Small intestine (tissue), 7 donors: Measurements from ENCODE around the gene SKAP1. TPM values are rescaled to one million over a fixed set of nuclear protein-coding genes. Genes with fewer than 3 reads are reported as not detected.

Source experiments
- DNase-seq, 2 donors: peaks; one replicate each; pipeline versions ENCODE4 v3.0.0 to v3.0.0-alpha.2; 2013
- FAIRE-seq: peaks from 2 replicates; lab custom pipeline; 2012; peaks lifted over from hg19 to GRCh38; lab: Jason Lieb, UNC
- H3K27ac ChIP-seq, 3 donors: one replicate each; pipeline ENCODE4 v1.5.1; 2013; ENCODE audit warnings: low read length in 2 of 3, mild to moderate bottlenecking in 2 of 3, control low read depth in 1 of 3, inconsistent platforms in 1 of 3, low read depth in 1 of 3, moderate library complexity in 1 of 3
- H3K27me3 ChIP-seq, 3 donors: one replicate each; pipeline ENCODE4 v1.6.1; 2013; ENCODE audit warnings: low read length in 3 of 3, inconsistent platforms in 1 of 3; ENCODE audit not compliant: control insufficient read depth in 3 of 3, insufficient read depth in 3 of 3
- H3K36me3 ChIP-seq, 3 donors: one replicate each; pipeline ENCODE4 v1.6.1; 2013; ENCODE audit warnings: low read length in 3 of 3, inconsistent platforms in 1 of 3, low read depth in 1 of 3, mild to moderate bottlenecking in 1 of 3, moderate library complexity in 1 of 3; ENCODE audit not compliant: control insufficient read depth in 3 of 3, insufficient read depth in 2 of 3
- H3K4me1 ChIP-seq, 3 donors: one replicate each; pipeline ENCODE4 v1.6.1; 2013; ENCODE audit warnings: low read length in 2 of 3, inconsistent platforms in 1 of 3, low read depth in 1 of 3, mild to moderate bottlenecking in 1 of 3, moderate library complexity in 1 of 3; ENCODE audit not compliant: control insufficient read depth in 3 of 3, insufficient read depth in 2 of 3
- H3K4me3 ChIP-seq, 3 donors: one replicate each; pipeline ENCODE4 v1.5.1; 2013; ENCODE audit warnings: low read length in 3 of 3, control low read depth in 1 of 3, inconsistent platforms in 1 of 3, low read depth in 1 of 3, mild to moderate bottlenecking in 1 of 3, moderate library complexity in 1 of 3
- H3K9me3 ChIP-seq, 2 donors: one replicate each; pipeline ENCODE4 v1.6.1; 2013; ENCODE audit warnings: low read depth in 1 of 2, low read length in 1 of 2; ENCODE audit not compliant: control insufficient read depth in 2 of 2, insufficient read depth in 1 of 2
- WGBS, 3 donors: extraction: QIAGEN DNeasy Blood & Tissue Kit; methylation state at CpG; one replicate each; pipeline ENCODE4 v1.1.7; 2013; 5-methylcytosine and 5-hydroxymethylcytosine counted together
- polyA plus RNA-seq, 4 donors: library from polyadenylated mRNA; stranded (reverse) in 3 of 4; unstranded in 1 of 4; fragments of 200-250 nt in 3 of 4; fragments of 120-200 nt in 1 of 4; gene quantifications; one replicate each; pipeline versions ENCODE4 v1.2.1 to v1.2.3, GENCODE V29; 2013
- donor health status: healthy with polysubstance abuse.
- donor health status: control.
- donor health status: control.
- donor health status: Bipolar disorder and iron deficiency.
- donor health status: healthy.

SKAP1 gene
- polyA plus RNA-seq, 4 donors: 1.8 to 8.1 (median 2.1) TPM

DNA sequence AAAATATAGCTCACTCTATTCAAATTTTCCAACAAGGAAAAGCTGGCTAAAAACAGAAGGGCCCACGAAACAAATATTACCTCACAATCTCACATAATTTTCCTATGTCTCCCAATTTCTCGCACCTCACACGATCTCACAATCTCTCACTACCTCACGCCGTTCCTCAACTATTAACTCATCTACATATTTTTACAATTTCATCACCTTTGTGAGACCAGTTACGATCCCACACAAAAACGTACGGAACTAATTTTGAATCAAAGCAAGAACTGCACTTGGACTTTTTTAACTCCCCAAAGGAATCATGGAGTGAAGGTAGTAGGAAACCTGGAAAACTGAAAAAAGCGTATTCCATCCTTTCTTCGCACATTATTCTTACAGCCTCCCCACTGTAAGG is 329.9 kb downstream of the SKAP1 start:
- H3K4me1 ChIP-seq: peaks cover 0 to 4% (median 0%) of the 10 kb centered on the region in 3 donors
- H3K36me3 ChIP-seq: peaks cover 0 to 3% (median 0%) of the 10 kb centered on the region in 3 donors
- no peak for FAIRE-seq
- no peak for DNase-seq
- H3K9me3 ChIP-seq: no peaks in the 10 kb centered on the region
- no peaks in the 10 kb centered on the region for H3K27me3 ChIP-seq
- H3K4me3 ChIP-seq: peak overlapping the region in 2 of 3 donors; percentile 74 to 89
- whole genome bisulfite sequencing, 3 donors: 40 to 65% (median 49%) methylated on average over 10 of the region's 10 CpGs
- peak overlapping the region in 2 of 3 donors; percentile 88 to 91 for H3K27ac ChIP-seq

DNA sequence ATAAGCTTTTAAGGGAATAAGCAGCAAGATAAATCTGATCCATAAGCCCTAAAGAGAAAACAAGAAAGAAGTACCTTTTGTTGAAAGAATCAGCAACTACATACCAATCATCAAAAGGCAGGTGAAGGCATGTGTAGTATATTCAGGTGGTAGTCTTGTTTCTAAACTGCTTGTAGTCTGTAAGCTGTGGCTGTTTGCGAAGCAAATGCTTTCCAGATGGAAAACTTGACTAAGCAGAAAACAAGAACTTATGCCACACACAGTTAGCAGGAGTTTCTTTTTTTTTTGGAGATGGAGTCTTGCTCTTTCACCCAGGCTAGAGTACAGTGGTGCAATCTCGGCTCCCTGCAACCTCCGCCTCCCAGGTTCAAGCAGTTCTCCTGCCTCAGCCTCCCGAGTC is 334.4 kb downstream of the SKAP1 start:
- DNase-seq (no peak), FAIRE-seq (no peak)
- no peak overlapping the region for H3K27ac ChIP-seq
- WGBS, 3 donors: 86 to 92% (median 88%) methylated on average over 4 of the region's 4 CpGs
- H3K4me3 ChIP-seq: no peak overlapping the region
- H3K27me3 ChIP-seq: no peaks in the 10 kb centered on the region
- H3K4me1 ChIP-seq: peaks cover 0 to 4% (median 0%) of the 10 kb centered on the region in 3 donors
- no peaks in the 10 kb centered on the region for H3K9me3 ChIP-seq
- peaks cover 0 to 23% (median 0%) of the 10 kb centered on the region in 3 donors for H3K36me3 ChIP-seq

DNA sequence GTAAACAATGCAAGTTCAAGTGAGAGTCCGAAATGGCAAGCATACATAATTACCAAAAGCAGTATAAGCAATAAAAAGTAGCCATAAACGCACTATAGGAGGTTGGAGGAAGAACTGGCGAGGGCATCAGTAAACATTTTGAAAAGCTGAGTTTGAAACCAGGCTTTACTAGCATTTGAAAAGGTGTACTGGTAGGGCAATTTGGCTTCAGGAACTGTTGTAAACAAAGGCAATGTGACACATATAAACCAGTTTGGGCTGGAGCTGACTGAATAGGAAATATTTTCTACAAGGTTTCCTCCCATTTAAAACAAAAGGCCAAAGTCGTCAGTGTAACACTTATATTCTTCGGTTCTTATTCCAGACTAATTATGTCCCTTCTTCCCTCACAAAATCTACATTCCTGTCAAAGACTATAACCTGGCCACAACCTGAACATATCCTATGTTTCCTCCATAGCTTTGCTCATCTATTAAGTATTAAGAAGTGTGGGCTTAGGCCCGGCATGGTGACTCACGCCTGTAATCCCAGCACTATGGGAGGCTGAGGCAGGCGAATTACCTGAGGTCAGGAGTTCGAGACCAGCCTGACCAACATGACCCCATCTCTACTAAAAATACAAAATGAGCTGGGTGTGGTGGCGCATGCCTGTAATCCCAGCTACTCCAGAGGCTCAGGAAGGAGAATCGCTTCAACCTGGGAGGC is 336.5 kb downstream of the SKAP1 start:
- H3K27ac ChIP-seq: no peak overlapping the region

DNA sequence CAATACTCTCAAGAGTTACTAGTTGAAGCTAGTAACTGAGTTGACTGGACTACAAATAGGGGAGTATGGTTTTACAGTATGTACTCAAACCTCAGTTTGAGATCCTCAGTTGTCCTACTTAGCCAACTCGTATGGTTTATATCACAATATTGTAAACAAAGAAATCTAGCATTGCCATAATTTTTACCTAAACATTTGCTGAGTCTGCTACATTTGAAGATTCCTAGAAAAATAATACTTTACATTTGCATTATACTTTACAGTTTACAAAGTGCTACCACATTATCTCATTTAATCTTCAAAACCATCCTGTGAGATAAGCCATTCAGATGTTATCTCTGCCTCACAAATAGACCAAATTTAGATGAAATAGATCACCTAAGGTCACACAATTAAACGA is 345.1 kb downstream of the SKAP1 start:
- FAIRE-seq (no peak), DNase-seq (no peak)
- WGBS, 3 donors: 42 to 49% (median 48%) methylated on average over 2 of the region's 2 CpGs
- Histone ChIP-seq H3K9me3 (no peaks in the 10 kb centered on the region), H3K4me3 (no peak overlapping the region), H3K4me1 (peaks cover 0 to 8% (median 0%) of the 10 kb centered on the region in 3 donors), H3K36me3 (no peaks in the 10 kb centered on the region), H3K27ac (no peak overlapping the region), H3K27me3 (no peaks in the 10 kb centered on the region)

More for the DNA sequence above, 336.5 kb downstream of the SKAP1 start:
- peaks cover 0 to 23% (median 0%) of the 10 kb centered on the region in 3 donors for H3K36me3 ChIP-seq
- 85 to 89% (median 87%) methylated on average over 11 of the region's 11 CpGs for WGBS, 3 donors
- H3K4me3 ChIP-seq: no peak overlapping the region
- no peaks in the 10 kb centered on the region for H3K4me1 ChIP-seq
- no peak for FAIRE-seq
- DNase-seq: no peak
- no peaks in the 10 kb centered on the region for H3K27me3 ChIP-seq
- no peaks in the 10 kb centered on the region for H3K9me3 ChIP-seq

Other genes with a start within 250 kb of the SKAP1 start
- gene HOXB1, start 100.8 kb upstream of the SKAP1 start, polyA plus RNA-seq: not detected
- gene HOXB2, start 114.9 kb upstream of the SKAP1 start, polyA plus RNA-seq: 1 to 10 TPM in 3 of 4 donors, under 1 TPM in 1; 0.89 to 9.5 (median 6.2) TPM
- 1 to 10 TPM in 2 of 4 donors, under 1 TPM in 1, not detected in 1; 0.27 to 3.1 (median 2.2) TPM for gene HOXB4, start 148.1 kb upstream of the SKAP1 start, polyA plus RNA-seq
- gene HOXB3, start 160.0 kb upstream of the SKAP1 start, polyA plus RNA-seq: 10 to 100 TPM in 1 of 4 donors, 1 to 10 TPM in 2, not detected in 1; 1.4 to 19.6 (median 5.7) TPM
- gene HOXB5, start 163.6 kb upstream of the SKAP1 start, polyA plus RNA-seq: 1 to 10 TPM in 2 of 4 donors, not detected in 2; 5.8 to 9.8 TPM
- 10 to 100 TPM in 1 of 4 donors, 1 to 10 TPM in 2, under 1 TPM in 1; 0.45 to 17.5 (median 4.0) TPM for gene HOXB6, start 174.8 kb upstream of the SKAP1 start, polyA plus RNA-seq
- gene HOXB7, start 180.8 kb upstream of the SKAP1 start, polyA plus RNA-seq: 10 to 100 TPM in 1 of 4 donors, 1 to 10 TPM in 2, not detected in 1; 4.3 to 13.9 (median 4.9) TPM
- gene HOXB8, start 185.1 kb upstream of the SKAP1 start, polyA plus RNA-seq: 1 to 10 TPM in 1 of 4 donors, under 1 TPM in 1, not detected in 2; 0.12 to 2.9 TPM
- 10 to 100 TPM in 1 of 4 donors, under 1 TPM in 2, not detected in 1; 0.07 to 16.7 (median 0.54) TPM for gene HOXB9, start 196.1 kb upstream of the SKAP1 start, polyA plus RNA-seq